KMS-11 (cell line): Measurements from ENCODE around the gene GRM7.

Experiments used
- H2AFZ ChIP-seq: fragments of 200-600 bp; sonication (generic); 2 replicates; pipeline ENCODE4 v1.6.1; 2016; ENCODE audit warnings: antibody characterized with exemption, mixed run types, low read depth
- H3K27ac ChIP-seq: fragments of 200-600 bp; sonication (generic); 2 replicates; pipeline ENCODE4 v1.6.1; 2016; ENCODE audit warnings: mild to moderate bottlenecking, mixed run types
- H3K27me3 ChIP-seq: fragments of 200-600 bp; sonication (generic); 2 replicates; pipeline ENCODE4 v1.6.1; 2017; ENCODE audit warnings: mild to moderate bottlenecking, low read depth, mixed run types, moderate library complexity; ENCODE audit not compliant: insufficient read depth
- H3K36me3 ChIP-seq: fragments of 200-600 bp; sonication (generic); 2 replicates; pipeline ENCODE4 v1.6.1; 2017; ENCODE audit warnings: mild to moderate bottlenecking, mixed run types; ENCODE audit not compliant: insufficient read depth
- H3K4me1 ChIP-seq: fragments of 200-600 bp; sonication (generic); 2 replicates; pipeline ENCODE4 v1.6.1; 2016; ENCODE audit warnings: mild to moderate bottlenecking, low read depth, mixed run types; ENCODE audit not compliant: poor library complexity, severe bottlenecking
- H3K4me2 ChIP-seq: fragments of 200-600 bp; sonication (generic); 2 replicates; pipeline ENCODE4 v1.7.0; 2016; ENCODE audit warnings: mild to moderate bottlenecking, mixed run types
- H3K4me3 ChIP-seq: fragments of 200-600 bp; sonication (generic); IDR thresholded peaks from 2 replicates; pipeline ENCODE4 v1.6.1; 2017; ENCODE audit warnings: low read depth, low read length, mixed read lengths; ENCODE audit not compliant: insufficient read depth
- H3K79me2 ChIP-seq: fragments of 200-600 bp; sonication (generic); 2 replicates; pipeline ENCODE4 v1.6.1; 2016; ENCODE audit warnings: low read depth, mixed run types; ENCODE audit not compliant: insufficient read depth
- H3K9ac ChIP-seq: fragments of 200-600 bp; sonication (generic); 2 replicates; pipeline ENCODE4 v1.6.1; 2016; ENCODE audit warnings: mild to moderate bottlenecking, mixed run types
- H4K20me1 ChIP-seq: fragments of 200-600 bp; sonication (generic); 2 replicates; pipeline ENCODE4 v1.6.1; 2016; ENCODE audit warnings: mild to moderate bottlenecking, mixed run types; ENCODE audit not compliant: insufficient read depth
- TF ChIP-seq, protein P1 (sequence below): fragments of 200-600 bp; sonication (generic); conservative IDR thresholded peaks from 2 replicates; pipeline ENCODE4 v1.6.1; 2017; ENCODE audit warnings: low read depth, mild to moderate bottlenecking, antibody characterized with exemption, low read length, moderate library complexity, mixed read lengths

The GRM7 gene

DNA sequence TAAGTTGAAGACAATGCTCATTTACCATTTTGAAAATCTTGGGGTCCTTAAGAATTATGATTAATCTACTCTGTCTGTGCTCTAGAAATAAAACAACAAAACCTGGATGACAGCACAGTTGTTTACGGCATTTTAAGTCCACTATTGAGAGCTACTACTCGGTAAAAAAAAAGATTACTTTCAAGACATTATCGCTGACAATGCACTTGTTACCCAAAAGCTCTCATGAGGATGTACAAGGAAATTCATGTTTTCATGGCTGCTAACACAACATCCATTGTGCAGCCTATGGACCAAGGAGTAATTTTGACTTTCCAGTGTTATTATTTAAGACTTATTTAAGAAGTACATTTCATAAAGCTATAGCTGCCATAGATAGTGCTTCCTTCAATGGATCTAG, 221.3 kb downstream of the GRM7 start:
- Histone ChIP-seq H3K9ac (no peak overlapping the region), H3K4me3 (no peak overlapping the region), H3K4me2 (no peak overlapping the region), H3K27me3 (no peaks in the 10 kb centered on the region), H3K79me2 (no peaks in the 10 kb centered on the region), H3K27ac (no peak overlapping the region), H2AFZ (no peak overlapping the region), H3K4me1 (no peaks in the 10 kb centered on the region), H3K36me3 (no peaks in the 10 kb centered on the region), H4K20me1 (no peaks in the 10 kb centered on the region)
- TF ChIP-seq, protein P1, sequence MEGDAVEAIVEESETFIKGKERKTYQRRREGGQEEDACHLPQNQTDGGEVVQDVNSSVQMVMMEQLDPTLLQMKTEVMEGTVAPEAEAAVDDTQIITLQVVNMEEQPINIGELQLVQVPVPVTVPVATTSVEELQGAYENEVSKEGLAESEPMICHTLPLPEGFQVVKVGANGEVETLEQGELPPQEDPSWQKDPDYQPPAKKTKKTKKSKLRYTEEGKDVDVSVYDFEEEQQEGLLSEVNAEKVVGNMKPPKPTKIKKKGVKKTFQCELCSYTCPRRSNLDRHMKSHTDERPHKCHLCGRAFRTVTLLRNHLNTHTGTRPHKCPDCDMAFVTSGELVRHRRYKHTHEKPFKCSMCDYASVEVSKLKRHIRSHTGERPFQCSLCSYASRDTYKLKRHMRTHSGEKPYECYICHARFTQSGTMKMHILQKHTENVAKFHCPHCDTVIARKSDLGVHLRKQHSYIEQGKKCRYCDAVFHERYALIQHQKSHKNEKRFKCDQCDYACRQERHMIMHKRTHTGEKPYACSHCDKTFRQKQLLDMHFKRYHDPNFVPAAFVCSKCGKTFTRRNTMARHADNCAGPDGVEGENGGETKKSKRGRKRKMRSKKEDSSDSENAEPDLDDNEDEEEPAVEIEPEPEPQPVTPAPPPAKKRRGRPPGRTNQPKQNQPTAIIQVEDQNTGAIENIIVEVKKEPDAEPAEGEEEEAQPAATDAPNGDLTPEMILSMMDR: no peak

DNA sequence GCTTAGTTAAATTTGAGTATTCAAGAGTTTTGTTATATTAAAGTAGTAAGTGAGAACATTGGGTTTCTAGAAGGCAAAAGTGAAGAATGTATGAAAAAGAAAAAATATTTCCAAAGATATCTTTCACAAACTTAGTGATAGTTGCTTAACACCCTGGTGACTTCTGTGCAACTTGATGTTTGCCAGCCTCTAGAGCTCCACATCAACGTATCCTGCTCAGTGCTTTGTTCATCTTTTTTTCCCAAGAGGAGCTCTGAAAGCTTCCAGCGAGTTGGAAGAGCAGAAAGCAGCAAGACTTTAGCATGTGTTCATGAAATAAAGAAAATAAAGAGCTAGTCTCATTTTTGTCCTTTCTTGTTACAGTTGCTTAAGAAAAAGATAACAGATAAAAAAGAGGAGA, 225.5 kb downstream of the GRM7 start:
- no peaks in the 10 kb centered on the region for H3K27me3 ChIP-seq
- TF ChIP-seq, protein P1: no peak
- H3K36me3 ChIP-seq: no peaks in the 10 kb centered on the region
- H3K27ac ChIP-seq: no peak overlapping the region
- no peak overlapping the region for H2AFZ ChIP-seq
- H3K4me2 ChIP-seq: no peak overlapping the region
- no peaks in the 10 kb centered on the region for H3K79me2 ChIP-seq
- no peaks in the 10 kb centered on the region for H4K20me1 ChIP-seq
- H3K4me3 ChIP-seq: no peak overlapping the region
- H3K4me1 ChIP-seq: no peaks in the 10 kb centered on the region
- no peak overlapping the region for H3K9ac ChIP-seq

DNA sequence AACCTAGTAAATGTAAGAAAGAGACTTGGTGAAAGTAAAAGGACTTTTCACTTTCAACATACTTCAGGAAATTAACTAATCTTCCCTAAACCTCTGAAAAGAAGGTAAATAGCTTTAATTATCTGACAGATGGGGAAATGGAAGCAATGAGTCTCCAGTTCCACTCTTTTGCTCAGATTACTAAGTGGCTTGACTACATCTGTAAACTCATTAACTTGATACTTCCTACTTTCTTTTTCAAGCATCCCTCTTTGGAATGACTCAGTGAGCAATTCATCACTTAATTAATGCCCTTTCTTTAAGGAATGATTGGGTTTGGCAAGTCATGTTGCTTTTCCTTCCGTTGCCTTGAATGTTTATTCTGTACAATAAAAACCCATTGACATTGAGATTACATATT, 234.2 kb downstream of the GRM7 start:
- Histone ChIP-seq H3K4me2 (no peak overlapping the region), H2AFZ (no peak overlapping the region), H3K27me3 (no peaks in the 10 kb centered on the region), H3K4me3 (no peak overlapping the region), H3K4me1 (no peaks in the 10 kb centered on the region), H4K20me1 (no peaks in the 10 kb centered on the region), H3K36me3 (no peaks in the 10 kb centered on the region), H3K9ac (no peak overlapping the region), H3K27ac (no peak overlapping the region), H3K79me2 (no peaks in the 10 kb centered on the region)
- TF ChIP-seq, protein P1: no peak

DNA sequence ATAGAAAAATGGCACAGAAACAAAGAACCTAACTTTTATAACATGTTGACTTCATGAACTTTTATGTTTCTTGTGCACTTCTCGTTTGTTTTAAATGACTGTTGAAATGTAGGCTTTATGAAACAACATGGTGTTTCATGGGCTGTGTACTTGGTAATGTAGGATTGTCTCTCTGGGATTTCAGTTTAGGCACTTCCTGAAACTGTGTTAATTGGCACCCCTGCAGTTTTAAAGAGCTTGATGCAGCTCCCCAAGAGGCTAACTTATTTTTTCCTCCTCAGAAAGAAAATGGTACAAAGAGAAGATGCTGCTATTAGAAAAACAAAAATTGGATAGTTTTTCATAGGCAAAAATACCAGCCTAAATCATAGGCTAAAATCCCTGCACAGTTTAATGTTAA, 239.2 kb downstream of the GRM7 start:
- H3K9ac ChIP-seq: no peak overlapping the region
- no peak overlapping the region for H3K4me3 ChIP-seq
- H3K4me1 ChIP-seq: no peaks in the 10 kb centered on the region
- H3K27me3 ChIP-seq: no peaks in the 10 kb centered on the region
- TF ChIP-seq, protein P1: no peak
- H3K79me2 ChIP-seq: no peaks in the 10 kb centered on the region
- H3K27ac ChIP-seq: no peak overlapping the region
- no peaks in the 10 kb centered on the region for H4K20me1 ChIP-seq
- no peaks in the 10 kb centered on the region for H3K36me3 ChIP-seq
- H2AFZ ChIP-seq: no peak overlapping the region
- no peak overlapping the region for H3K4me2 ChIP-seq

DNA sequence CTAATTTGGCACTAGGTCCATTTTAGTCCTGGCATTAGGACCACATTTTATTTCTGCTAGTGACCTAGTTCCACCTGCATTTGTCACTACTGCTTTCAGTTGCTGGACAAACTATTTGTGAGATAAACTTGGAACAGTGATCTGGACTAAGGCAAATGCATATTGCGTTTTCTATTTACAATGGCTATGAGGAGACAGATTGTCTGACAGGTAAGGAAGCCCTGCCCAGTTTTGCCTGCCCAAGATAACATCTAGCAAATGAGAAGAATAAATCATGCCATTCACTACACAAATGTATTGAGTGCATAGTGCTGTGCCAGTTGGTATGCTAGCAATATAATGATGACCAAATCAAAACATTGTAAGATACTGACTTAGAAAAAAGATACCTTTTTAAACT, 245.7 kb downstream of the GRM7 start:
- Histone ChIP-seq H3K9ac (no peak overlapping the region), H3K4me1 (no peaks in the 10 kb centered on the region), H3K4me3 (no peak overlapping the region), H3K27ac (no peak overlapping the region), H3K36me3 (no peaks in the 10 kb centered on the region), H4K20me1 (no peaks in the 10 kb centered on the region), H3K27me3 (no peaks in the 10 kb centered on the region), H3K79me2 (no peaks in the 10 kb centered on the region), H3K4me2 (no peak overlapping the region), H2AFZ (no peak overlapping the region)
- TF ChIP-seq, protein P1: no peak
